ENCODE results near the gene CIROP.

DNA sequence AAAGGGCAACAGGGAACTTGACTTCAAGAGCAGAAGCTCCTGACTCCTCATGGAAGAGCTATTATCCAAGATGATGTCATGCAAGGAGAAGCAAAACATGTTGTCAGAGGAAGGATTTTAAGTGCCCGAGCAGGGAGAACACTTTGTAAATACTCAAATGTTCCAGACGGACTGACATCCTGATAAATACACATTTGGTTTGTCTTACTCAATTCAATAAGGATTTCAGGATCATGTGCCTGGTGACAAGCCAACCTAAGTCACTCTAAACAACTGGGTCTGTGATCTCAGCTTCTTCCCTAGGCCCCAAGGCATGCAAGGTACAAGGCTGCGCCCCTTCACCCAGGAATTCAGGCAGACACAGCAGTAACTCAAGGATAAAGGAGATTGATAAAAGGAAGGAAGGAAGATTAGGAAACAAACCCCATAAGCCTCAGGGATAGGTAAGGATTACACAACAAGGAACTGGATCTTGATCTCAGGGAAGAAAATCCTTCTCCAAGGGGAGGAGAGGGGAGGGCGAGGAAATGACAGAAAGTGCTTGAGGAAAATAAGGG, 41.1 kb upstream of the CIROP start:
- TF ChIP-seq, protein P1, sequence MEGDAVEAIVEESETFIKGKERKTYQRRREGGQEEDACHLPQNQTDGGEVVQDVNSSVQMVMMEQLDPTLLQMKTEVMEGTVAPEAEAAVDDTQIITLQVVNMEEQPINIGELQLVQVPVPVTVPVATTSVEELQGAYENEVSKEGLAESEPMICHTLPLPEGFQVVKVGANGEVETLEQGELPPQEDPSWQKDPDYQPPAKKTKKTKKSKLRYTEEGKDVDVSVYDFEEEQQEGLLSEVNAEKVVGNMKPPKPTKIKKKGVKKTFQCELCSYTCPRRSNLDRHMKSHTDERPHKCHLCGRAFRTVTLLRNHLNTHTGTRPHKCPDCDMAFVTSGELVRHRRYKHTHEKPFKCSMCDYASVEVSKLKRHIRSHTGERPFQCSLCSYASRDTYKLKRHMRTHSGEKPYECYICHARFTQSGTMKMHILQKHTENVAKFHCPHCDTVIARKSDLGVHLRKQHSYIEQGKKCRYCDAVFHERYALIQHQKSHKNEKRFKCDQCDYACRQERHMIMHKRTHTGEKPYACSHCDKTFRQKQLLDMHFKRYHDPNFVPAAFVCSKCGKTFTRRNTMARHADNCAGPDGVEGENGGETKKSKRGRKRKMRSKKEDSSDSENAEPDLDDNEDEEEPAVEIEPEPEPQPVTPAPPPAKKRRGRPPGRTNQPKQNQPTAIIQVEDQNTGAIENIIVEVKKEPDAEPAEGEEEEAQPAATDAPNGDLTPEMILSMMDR (conservative IDR thresholded peaks at IDR 0.05 in 1 of 2, IDR thresholded peaks at IDR 0.05 in 1 of 2; ENCODE audit: low read depth in 1 of 2, low read length in 2 of 2), result no peak
- TF ChIP-seq EZH2 (IDR thresholded peaks at IDR 0.05; ENCODE audit: low read length, missing control alignments), result no peak

All from fibroblast of lung (primary cell).